Measurements from ENCODE around the gene TRPV2.
"Not testable (repeated sequence)": the region's sequence is repeated elsewhere in the genome, so short reads cannot be mapped to it uniquely, and the experiment has no call there.

The TRPV2 gene, protein sequence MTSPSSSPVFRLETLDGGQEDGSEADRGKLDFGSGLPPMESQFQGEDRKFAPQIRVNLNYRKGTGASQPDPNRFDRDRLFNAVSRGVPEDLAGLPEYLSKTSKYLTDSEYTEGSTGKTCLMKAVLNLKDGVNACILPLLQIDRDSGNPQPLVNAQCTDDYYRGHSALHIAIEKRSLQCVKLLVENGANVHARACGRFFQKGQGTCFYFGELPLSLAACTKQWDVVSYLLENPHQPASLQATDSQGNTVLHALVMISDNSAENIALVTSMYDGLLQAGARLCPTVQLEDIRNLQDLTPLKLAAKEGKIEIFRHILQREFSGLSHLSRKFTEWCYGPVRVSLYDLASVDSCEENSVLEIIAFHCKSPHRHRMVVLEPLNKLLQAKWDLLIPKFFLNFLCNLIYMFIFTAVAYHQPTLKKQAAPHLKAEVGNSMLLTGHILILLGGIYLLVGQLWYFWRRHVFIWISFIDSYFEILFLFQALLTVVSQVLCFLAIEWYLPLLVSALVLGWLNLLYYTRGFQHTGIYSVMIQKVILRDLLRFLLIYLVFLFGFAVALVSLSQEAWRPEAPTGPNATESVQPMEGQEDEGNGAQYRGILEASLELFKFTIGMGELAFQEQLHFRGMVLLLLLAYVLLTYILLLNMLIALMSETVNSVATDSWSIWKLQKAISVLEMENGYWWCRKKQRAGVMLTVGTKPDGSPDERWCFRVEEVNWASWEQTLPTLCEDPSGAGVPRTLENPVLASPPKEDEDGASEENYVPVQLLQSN

DNA sequence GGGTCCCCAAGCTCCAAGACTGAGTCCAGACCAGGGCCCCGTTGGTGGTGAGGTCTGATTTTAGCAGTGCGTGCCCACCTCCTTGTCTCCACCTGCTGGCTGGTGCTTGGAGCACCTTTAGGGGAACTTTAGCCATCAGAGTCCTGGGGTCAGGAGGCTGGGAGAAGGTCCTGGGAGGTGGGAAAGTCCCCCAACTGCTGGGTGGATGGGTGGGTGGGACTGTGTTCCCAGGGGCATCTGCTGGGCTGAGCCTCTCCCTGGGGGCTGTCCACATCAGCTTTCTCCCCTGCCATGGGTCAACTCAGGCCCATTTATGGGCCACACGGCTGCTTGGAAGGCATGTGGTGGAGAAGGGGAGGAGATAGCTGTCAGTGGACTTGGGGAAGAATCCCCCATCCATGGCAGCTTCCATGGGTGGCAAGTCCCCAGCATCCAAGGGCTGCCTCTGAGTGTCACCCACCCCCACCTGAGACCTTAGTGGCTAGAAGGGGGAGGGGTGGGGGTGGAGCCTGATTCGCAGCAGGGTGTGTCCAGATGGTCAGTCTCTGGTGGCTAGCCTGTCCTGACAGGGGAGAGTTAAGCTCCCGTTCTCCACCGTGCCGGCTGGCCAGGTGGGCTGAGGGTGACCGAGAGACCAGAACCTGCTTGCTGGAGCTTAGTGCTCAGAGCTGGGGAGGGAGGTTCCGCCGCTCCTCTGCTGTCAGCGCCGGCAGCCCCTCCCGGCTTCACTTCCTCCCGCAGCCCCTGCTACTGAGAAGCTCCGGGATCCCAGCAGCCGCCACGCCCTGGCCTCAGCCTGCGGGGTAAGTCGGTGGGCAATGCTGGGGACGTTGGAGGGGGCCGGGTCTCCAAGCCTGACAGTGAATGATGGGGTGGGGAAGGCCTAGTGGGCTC, at the start of gene TRPV2:
Gene TRPV2 (plus strand): TSS at position 541 of the 894 bp plus-strand sequence. CDS start 2,098 bp downstream, outside the sequence.
- no peak for DNase-seq (ENCODE audit: low read depth, low spot score)

DNA sequence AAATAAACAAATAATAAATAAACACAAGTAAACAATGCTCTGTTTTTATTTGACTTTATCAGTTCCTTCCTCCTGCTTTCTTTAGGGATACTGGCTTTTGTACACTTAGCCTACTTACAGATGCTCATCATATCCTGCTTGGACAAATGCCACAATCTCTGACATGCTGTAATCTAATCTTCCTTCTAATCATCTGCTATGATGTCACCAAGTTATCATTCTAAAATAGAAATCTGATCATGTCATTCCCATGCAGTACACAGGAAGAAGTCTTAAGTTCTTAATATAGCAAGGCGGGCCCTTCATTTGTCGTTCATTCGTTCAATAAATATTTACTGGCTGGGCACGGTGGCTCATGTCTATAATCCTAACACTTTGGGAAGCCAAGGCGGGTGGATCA, 43.6 kb upstream of the TRPV2 start:
- no peak for DNase-seq (ENCODE audit: low read depth, low spot score)

DNA sequence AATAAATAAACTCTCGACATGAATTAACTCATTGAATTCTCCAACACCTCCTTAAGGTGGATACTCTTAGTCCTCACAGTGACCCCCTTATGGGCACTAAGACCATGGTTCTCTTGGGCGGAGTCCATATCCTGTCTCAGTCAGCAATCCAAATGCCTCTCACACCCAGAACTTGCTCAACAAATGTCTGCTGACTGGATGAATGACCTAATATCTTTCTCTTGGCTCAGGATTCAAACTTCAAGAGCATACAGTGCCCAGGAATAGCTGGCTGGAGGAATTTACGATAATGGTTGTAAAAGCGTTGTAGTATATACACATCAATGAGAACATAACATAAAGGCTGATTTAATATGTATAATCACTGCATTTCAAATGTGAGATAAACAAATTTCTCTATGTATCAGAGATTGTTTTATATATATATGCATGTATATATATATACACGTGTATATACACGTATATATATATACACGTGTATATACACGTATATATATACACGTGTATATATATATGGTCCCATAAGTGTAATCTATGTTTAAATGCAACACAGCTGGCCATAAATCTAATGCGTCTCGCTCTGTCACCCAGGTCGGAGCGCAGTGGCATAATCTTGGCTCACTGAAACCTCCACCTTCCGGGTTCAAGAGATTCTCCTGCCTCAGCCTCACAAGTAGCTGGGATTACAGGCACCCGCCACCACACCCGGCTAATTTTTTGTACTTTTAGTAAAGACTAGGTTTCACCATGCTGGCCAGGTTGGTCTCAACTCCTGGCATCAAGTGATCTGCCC, 41.0 kb upstream of the TRPV2 start:
- DNase-seq (ENCODE audit: low read depth, low spot score), result no peak

DNA sequence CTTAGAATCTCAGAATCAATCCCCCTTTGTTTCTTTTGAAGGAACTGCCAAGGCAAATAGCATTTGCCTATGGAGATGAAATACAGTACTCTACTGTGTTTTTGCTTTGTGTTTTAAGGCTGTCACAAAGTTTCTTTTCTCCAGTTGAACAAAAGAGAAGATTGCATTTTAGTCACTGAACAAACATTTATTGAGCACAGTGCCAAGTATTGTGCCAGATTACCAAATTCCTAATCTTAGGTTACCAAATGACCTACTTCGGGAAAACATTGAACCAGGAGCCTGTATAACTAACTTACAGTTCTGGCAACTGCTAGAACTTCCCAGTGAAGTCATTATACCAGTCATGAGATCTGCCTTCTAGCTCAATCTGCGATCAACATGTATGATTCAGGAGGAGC, 37.4 kb upstream of the TRPV2 start:
- DNase-seq (ENCODE audit: low read depth, low spot score), result no peak

DNA sequence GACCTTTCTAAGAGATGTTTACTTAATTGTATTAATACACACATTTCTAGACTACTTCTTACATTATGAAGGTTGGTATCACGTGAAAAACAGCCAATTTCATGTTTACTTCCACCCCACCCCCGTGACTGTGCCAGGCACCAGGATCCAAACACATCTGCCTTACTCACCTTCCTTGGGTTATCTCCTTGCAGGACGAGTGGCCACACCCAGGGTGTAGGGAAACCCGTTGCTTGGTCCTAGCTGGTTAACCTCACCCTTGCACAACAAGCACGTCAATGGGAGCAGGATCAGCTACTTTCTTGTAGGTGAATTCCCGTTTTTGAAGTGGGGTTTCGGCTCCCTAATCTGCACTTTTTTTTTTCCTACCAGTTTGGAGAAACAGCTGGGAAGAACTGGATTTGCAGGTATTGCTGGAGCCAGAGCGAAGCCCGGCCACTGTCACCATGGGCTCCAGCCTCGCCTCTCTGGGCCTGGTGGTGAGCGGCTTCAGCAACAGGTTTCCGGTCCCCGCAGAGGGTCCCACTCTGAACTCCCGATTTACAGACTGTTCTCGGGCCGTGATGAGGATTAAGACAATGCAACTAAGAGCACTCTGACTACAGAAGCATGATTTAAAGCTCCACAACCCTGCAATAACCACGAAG, 36.6 kb upstream of the TRPV2 start:
- no peak for DNase-seq (ENCODE audit: low read depth, low spot score)

DNA sequence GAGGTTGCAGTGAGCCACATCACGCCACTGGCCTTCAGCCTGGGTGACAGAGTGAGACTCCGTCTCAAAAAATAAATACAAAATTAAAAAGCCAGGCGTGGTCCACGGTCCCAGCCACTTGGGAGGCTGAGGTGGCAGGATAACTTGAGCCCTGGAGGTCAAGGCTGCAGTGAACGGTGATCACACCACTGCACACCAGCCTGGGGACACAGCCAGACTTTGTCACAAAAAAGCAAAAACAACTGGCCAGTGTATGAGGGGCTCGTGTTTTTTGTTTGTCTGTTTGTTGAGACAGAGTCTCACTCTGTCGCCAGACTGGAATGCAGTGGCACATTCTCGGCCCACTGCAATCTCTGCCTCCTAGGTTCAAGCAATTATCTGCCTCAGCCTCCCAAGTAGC, 35.7 kb upstream of the TRPV2 start:
- no peak for DNase-seq (ENCODE audit: low read depth, low spot score)

DNA sequence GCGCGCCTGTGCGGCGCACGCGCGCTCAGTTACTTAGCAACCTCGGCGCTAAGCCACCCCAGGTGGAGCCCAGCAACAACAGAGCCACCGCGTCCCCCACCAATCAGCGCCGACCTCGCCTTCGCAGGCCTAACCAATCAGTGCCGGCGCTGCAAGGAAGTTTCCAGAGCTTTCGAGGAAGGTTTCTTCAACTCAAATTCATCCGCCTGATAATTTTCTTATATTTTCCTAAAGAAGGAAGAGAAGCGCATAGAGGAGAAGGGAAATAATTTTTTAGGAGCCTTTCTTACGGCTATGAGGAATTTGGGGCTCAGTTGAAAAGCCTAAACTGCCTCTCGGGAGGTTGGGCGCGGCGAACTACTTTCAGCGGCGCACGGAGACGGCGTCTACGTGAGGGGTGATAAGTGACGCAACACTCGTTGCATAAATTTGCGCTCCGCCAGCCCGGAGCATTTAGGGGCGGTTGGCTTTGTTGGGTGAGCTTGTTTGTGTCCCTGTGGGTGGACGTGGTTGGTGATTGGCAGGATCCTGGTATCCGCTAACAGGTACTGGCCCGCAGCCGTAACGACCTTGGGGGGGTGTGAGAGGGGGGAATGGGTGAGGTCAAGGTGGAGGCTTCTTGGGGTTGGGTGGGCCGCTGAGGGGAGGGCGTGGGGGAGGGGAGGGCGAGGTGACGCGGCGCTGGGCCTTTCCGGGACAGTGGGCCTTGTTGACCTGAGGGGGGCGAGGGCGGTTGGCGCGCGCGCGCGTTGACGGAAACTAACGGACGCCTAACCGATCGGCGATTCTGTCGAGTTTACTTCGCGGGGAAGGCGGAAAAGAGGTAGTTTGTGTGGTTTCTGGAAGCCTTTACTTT, 34.5 kb upstream of the TRPV2 start, which contains the start of gene UBB:
Gene UBB (plus strand): TSS at position 452 of the 856 bp plus-strand sequence. CDS start 817 bp downstream, outside the sequence.
- DNase-seq (ENCODE audit: low read depth, low spot score), result peak; percentile 94

DNA sequence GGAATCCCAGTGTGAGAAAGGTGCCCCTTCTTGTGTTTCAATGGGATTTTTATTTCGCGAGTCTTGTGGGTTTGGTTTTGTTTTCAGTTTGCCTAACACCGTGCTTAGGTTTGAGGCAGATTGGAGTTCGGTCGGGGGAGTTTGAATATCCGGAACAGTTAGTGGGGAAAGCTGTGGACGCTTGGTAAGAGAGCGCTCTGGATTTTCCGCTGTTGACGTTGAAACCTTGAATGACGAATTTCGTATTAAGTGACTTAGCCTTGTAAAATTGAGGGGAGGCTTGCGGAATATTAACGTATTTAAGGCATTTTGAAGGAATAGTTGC, 33.9 kb upstream of the TRPV2 start:
- no peak for DNase-seq (ENCODE audit: low read depth, low spot score)

DNA sequence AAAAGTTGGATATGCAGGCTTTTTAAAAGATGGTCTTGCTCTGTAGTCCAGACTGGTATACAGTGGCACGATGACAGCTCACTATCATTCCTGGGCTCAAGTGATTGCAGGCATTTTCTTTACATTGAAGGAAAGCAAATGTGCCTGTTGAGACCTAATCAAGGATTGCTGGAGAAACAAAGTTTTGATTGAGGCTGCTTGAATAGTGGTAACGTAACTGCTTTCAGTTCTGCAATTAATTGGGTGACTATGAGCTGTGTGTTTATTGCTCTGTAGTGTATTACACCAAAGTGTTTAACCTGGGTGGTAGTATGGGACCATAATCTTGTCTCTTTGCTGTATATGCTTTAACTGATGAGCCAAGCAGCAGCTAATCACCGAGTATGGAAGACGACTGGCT, 32.2 kb upstream of the TRPV2 start:
- DNase-seq (ENCODE audit: low read depth, low spot score), result no peak

DNA sequence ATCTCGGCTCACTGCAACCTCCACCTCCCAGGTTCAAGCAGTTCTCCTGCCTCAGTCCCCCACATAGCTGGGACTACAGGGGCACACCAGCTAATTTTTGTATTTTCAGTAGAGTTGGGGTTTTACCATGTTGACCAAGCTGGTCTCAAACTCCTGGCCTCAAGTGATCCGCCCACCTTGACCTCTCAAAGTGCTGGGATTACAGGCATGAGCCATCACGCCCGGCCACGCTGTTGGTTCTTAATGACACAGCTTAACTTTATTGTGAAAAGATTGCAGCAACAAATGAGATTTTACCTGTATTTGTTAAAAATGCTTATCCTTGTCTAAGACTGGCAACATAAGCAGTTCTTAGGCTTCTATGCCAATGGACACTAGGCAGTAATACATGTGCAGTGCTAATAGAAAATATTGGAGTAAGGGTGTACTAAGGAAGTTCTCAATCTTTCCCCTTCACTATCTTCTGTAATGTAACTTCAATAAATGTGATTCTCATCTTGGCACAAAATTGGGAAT, 31.5 kb upstream of the TRPV2 start:
- DNase-seq (ENCODE audit: low read depth, low spot score), result no peak

DNA sequence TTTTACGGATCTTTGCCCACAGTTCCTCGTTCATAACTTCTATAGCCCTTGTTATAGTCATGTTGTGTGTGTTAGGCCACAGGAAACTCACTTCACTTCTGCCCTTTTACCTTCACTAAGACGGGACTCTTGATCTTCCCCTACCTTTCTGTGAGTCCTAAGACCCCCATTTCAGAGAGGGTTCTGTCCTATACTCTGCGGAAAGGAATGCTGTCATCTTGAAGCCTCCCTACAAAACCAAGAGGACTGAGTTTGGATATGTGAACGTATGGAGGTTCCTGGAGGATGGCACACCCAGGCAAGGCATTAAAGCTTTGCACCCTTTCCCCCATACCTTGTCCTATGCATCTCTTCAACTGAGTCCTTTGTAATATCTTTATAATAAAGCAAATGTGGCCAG, 30.8 kb upstream of the TRPV2 start:
- no peak for DNase-seq (ENCODE audit: low read depth, low spot score)

DNA sequence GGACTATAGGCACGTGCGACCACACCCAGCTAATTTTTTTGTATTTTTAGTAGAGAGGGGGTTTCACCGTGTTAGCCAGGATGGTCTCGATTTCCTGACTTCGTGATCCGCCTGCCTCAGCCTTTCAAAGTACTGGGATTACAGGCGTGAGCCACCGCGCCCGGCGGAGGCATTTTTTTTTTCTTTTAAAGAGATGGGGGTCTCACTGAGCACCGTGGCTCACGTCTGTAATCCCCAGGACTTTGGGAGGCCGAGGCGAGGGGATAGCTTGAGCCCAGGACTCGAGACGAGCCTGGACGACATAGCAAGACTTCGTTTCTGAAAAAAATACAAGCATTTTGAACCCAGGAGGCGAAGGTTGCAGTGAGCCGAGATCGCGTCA, 29.3 kb upstream of the TRPV2 start:
- not testable (repeated sequence) for DNase-seq (ENCODE audit: low read depth, low spot score)

DNA sequence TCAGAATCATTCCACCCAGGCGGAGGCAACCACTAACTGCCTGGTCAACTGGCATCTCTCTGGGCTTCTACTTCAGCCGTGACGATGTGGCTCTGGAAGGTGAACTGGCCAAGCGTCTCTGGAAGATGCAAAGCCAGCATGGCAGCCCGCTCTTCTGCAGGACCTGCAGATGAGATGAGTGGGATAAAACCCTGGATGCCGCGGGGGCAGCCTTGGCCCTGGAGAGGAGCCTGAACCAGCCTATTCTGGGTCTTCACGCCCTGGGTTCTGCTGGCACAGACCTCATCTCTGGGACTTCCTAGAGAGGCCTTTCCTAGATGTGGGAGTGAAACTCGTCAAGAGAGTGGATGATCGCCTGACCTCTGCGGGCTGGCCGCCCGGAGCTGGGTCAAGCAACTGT, 23.9 kb upstream of the TRPV2 start:
- no peak for DNase-seq (ENCODE audit: low read depth, low spot score)

DNA sequence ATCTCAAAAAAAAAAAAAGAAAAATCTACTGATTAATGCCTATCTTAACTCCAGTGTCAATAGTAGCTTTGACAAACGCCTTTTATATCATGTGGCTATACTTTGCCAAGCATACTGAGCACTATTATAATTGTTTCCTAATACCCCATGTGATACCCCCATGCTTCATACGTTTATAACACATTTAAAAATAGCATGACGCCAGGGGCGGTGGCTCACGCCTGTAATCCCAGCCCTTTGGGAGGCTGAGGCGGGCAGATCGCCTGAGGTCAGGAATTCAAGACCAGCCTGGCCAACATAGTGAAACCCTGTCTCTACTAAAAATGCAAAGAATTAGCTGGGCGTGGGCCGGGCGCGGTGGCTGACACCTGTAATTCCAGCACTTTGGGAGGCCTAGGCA, 22.9 kb upstream of the TRPV2 start:
- not testable (repeated sequence) for DNase-seq (ENCODE audit: low read depth, low spot score)

DNA sequence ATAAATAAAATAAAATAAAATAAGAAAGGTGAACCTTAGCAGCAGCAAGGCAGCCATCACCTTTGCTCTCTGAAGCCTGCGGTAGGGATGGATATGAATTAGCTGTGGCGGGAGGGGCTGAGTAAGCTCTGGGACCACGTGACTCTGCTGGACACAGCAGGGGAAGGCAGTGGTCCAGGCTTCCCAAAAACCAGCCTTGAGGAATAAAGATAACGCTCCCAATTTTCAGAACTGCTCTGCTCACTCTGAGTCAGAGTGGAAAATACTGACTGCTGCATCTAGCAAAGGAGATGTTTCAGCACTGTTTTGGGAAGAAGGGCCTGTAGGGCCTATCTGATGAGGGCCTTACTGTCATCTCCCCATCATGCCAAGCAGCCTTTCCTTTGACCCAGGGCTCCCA, 19.5 kb upstream of the TRPV2 start:
- DNase-seq (ENCODE audit: low read depth, low spot score), result not testable (repeated sequence)

DNA sequence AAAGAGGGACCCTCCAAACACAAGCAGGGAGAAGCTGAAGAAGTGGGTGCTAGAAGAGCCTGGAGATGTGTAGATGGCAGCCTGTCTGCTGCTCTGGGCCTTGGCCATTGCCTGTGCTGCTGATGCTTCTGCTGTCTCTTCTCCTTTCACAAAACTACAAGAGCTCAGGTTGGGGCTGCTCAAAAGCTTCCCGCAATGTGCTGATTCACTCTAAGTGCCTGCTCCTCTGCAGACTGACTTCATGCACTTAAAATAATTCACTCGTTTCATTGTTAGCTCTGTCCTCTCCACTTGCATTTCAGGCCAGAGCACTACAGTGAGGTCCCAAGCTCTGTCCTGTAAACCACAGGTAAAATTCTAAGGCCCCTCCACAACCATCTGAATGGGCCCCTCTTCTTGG, 18.7 kb upstream of the TRPV2 start:
- not testable (repeated sequence) for DNase-seq (ENCODE audit: low read depth, low spot score)

DNA sequence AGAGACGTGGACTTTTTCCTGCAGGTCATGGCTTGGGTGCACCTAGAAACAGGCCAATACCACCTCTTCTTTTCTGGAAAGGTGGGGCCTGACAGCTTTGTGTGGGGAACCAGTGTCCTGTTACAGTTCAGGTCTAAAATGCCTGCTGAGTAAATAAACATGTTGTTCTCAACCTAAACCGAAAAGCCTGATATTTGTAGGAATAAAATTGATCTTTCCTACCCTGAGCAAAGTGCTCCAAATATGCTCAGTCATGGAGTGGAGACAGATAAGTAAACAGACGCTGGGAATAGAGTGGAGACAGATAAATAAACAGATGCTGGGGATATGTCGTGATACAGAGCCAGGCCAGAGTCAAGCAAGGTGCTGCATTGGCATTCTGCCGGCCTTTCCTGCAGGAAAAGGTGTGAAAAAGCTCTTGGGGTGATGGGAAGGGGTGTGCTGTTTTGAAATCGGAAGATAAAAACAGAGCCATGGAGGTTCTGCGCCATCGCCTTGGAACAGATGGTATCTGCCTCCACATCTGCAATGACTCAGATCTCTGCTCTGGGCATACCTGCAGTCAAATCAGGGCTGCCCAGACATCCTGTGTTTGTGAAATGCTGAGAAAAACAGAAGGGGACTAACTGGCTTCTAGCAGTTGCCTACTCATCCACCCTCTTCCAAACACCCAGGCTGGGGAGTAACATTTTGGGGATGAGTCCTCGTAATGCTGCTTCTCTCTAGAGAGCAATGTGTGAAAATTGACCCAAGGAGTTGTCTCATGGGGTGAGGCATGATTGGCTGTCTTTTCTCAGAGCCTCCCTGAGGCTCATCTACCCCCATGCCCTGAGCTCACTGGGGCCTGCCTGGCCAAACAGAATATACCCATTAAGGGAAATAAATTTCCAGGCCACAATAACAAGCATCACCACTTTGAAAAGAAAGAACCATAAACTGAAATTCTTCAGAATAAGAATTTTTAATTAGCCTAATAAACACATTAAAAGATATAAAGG, 16.8 kb upstream of the TRPV2 start:
- no peak for DNase-seq (ENCODE audit: low read depth, low spot score)

DNA sequence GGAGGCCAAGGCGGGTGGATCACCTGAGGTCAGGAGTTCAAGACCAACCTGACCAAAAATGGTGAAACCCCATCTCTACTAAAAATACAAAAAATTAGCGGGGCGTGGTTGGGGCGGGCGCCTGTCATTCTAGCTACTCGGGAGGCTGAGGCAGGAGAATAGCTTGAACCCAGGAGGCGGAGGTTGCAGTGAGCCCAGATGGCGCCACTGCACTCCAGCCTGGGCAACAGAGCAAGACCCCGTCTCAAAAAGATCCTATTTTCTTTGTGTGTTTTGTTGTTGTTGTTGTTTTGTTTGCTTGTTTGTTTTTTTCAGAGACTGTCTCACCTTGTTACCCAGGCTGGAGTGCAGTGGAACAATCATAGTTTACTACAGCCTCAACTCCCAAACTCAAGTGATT, 11.5 kb upstream of the TRPV2 start:
- not testable (repeated sequence) for DNase-seq (ENCODE audit: low read depth, low spot score)
